DMS53 (cell line): ENCODE results near the gene DPAGT1.
"Not testable (repeated sequence)": the region's sequence is repeated elsewhere in the genome, so short reads cannot be mapped to it uniquely, and the experiment has no call there.

Source experiments
- DNase-seq: peaks from one replicate; lab custom pipeline; 2025; lab: John Stamatoyannopoulos, UW

The DPAGT1 gene

DNA sequence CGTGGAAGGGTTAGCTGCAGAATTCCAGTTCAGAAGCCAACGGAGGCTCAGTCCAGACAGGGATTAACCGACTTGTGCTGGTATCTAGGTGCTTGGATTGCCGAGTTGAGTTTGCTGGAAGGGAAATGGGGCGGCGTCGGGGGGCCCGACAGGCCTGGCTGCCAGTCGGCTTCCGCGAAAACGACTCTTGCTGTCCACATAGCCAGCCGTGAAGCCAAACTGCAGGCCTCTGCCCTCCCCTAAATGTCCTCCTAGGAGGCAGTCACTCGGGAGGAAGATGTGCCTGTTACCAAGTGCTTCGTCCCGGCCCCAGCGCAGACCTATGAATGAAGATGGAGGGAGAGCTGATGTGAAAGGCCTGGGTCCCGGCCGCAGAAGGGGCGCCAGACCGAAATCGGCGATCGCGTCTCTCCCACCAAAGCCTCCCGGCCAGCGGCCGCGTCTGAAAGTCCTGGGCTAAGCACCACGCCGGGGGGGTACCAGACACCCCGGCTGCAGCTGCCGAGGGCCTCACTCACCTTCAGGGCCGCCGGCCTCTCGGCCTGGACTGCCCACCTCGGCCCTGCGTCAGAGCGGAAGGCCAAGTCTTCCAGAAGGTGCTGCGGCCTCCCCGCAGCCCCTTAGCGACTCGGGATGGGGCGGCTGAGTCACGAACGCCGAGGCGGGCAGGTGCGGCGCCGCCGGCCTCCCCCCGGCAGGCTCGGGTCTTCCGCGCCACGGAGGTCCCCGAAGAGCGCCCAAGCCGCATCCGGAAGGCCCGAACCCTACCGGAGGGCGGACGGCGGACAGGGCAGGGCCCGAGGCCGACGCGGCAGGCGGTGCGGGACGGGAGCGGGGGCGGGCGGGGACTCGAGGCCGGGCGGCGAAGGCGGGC is 7.5 kb downstream of the DPAGT1 start:
- DNase-seq, result peak; percentile 71

GRCh38 chr11:119092880-119093842 is 8.5 kb downstream of the DPAGT1 start:
- DNase-seq, result peak; percentile 40

- peak; percentile 39 for DNase-seq
These were observed 9.4 kb downstream of the DPAGT1 start for GRCh38 chr11:119091966-119092879.

DNA sequence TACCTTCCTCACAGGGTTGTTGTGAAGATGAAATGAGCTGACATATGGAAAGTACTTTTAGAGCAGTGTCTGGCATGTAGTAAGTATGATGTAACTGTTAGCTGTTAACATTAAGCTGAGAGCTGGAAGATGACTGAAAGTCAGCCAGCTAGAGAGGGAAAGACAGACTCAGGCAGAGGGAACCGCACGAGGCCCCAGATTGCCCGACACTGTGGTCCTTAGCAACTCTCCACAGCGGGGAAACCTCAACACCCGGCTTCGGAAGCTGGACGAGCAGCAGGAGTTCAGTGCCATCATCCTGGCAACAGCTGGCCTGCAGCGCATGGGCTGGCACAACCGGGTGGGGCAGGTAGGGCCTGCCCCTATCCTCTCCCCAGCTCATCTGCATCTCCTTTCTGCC is 10.5 kb downstream of the DPAGT1 start:
- no peak for DNase-seq

GRCh38 chr11:119089319-119089718 is 12.3 kb downstream of the DPAGT1 start:
- DNase-seq, result no peak

- no peak for DNase-seq
These were observed 13.2 kb downstream of the DPAGT1 start for GRCh38 chr11:119088406-119088805.

GRCh38 chr11:119087747-119088241 is 13.9 kb downstream of the DPAGT1 start:
- peak; percentile 77 for DNase-seq

GRCh38 chr11:119087123-119087522 is 14.5 kb downstream of the DPAGT1 start:
- no peak for DNase-seq

DNA sequence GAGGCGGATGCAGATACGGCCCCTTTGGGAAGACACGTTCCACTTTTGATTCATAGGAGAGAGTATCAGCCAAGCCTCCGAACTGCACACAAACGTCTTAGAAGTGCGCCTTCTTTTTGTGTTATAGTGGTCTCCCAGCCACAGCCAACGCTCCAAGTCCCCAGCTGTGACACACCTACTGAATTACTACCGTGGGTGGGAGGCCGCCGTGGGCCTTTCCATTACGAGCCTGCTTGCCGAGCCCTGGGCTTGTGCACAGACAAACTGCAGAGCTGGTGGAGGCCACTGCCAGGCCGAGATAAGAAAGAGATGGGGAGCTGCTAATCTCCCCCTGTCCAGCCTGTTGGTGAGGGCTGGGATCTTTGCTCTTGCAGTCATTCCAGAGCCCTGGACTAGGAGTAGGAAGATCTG is 16.2 kb downstream of the DPAGT1 start:
- DNase-seq, result peak; percentile 56

GRCh38 chr11:119084663-119085436 is 16.8 kb downstream of the DPAGT1 start, which contains the start of gene HMBS:
Gene HMBS, plus strand, starts transcription at chr11:119084881. Its CDS starts 153 bp downstream, at chr11:119085034.
- DNase-seq, result peak; percentile 97

GRCh38 chr11:119081682-119082260 is 19.9 kb downstream of the DPAGT1 start:
- DNase-seq, result no peak

DNA sequence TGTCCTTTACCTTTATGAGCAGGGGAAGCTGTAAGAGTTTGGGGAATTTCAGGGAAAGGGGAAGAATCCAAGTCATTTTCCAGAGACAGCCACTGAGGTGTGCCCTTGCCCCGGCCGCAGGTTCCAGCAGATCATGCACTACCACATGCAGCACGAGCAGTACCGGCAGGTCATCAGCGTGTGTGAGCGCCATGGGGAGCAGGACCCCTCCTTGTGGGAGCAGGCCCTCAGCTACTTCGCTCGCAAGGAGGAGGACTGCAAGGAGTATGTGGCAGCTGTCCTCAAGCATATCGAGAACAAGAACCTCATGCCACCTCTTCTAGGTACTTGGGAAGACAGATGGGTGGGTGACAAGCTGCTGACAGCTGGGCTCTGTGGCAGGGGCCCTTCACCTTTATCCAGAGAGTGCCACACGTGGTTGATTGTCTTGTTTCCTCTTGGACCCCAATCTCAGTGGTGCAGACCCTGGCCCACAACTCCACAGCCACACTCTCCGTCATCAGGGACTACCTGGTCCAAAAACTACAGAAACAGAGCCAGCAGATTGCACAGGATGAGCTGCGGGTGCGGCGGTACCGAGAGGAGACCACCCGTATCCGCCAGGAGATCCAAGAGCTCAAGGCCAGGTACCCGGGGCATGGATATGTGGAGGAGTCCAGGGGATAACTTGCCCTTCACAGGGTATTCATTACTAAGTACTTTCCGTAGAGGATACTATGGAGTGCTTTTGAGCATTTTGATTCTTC is 22.8 kb downstream of the DPAGT1 start:
- DNase-seq, result no peak

DNA sequence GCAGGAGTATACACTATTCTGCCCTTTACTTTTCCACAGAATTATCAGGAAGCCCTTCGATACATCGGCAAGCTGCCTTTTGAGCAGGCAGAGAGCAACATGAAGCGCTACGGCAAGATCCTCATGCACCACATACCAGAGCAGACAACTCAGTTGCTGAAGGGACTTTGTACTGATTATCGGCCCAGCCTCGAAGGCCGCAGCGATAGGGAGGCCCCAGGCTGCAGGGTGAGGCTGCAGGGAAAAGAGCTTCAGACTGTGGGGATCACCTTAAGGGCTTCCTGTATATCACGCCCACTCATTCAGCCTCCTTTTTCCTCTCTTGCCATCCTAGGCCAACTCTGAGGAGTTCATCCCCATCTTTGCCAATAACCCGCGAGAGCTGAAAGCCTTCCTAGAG is 23.8 kb downstream of the DPAGT1 start:
- no peak for DNase-seq

DNA sequence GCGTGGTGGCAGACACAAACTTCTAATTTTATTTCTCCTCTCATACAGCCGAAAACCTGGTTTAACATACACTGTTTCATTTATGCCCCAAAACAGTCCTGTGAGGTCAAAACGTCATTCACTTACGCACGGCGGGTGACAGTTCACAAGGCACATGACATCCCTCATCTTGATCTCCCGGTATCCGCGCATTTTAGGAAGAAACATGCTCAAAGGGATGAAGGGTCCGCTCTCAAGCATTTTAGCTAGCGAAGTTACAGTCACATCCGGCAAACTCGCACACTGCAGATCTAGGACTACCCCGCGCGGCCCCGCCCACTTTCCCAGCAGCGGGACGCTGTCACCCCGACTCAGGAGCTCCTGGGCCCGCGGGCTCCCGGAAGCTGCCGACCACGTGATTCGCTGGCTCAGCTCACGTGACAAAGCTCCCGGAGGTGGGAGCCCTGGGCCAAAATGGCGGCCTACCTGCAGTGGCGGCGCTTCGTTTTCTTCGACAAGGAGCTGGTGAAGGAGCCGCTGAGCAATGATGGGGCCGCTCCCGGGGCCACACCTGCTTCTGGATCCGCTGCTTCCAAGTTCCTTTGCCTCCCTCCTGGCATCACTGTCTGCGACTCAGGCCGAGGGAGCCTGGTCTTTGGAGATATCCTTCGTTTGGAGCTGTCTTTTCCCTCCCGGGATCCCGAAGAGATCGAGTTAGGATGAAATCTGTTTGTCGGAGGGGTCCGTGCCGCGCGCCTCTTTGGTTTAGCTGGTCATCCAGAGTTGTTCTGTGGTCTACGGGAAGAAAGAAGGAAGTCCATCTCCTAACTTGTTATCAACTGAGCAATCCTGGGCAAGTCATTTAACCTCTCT is 34.1 kb downstream of the DPAGT1 start, which contains the start of gene VPS11:
VPS11 (plus strand) TSS at position 448 of the 852 bp plus-strand sequence; CDS start at position 454, 6 bp downstream.
- DNase-seq, result peak; percentile 98

- DNase-seq, result peak; percentile 57
These were observed 36.3 kb downstream of the DPAGT1 start for GRCh38 chr11:119065369-119065768.

GRCh38 chr11:119062779-119063178 is 38.9 kb downstream of the DPAGT1 start:
- no peak for DNase-seq

GRCh38 chr11:119061256-119061655 is 40.4 kb downstream of the DPAGT1 start:
- no peak for DNase-seq

- not testable (repeated sequence) for DNase-seq
These were observed 42.5 kb downstream of the DPAGT1 start for GRCh38 chr11:119059128-119059527.
